ENCODE data around the gene SARS1. TPM values are rescaled to one million over a fixed set of nuclear protein-coding genes. Genes with fewer than 3 reads are reported as not detected.

The SARS1 gene
- total and polyA plus RNA-seq, 2 of the 13 experiments (the other 11 are each of a cell fraction or from before 2014, with no cell fraction given) = 103 to 134 TPM

GRCh38 chr1:109274533-109275476, 61.1 kb downstream of the SARS1 start (continued):
- peak; percentile 67; the same call in 1 of the 2 replicates for TF ChIP-seq SP5 (CRISPR knock-in tag; IDR thresholded peaks at IDR 0.05; ENCODE audit: borderline replicate concordance, low read depth)
- peak; percentile 73 for TF ChIP-seq TEAD3 (CRISPR knock-in tag; optimal IDR thresholded peaks at IDR 0.05; ENCODE audit: borderline replicate concordance)
- 0 out of 2 replicates have a peak, but pooled peaks have one; percentile 14 for TF ChIP-seq MTERF4 (CRISPR knock-in tag; IDR thresholded peaks at IDR 0.05)
- 0 out of 2 replicates have a peak, but pooled peaks have one; percentile 39 for TF ChIP-seq KLF9 (CRISPR knock-in tag; IDR thresholded peaks at IDR 0.05; ENCODE audit: low read depth)
- TF ChIP-seq MXD4 (CRISPR knock-in tag; IDR thresholded peaks at IDR 0.05) = no peak
- peak; percentile 79 for TF ChIP-seq ZEB1 (IDR thresholded peaks at IDR 0.05; ENCODE audit: insufficient replicate concordance, low read depth)
- TF ChIP-seq NFAT5 (CRISPR knock-in tag; IDR thresholded peaks at IDR 0.05) = no peak
- TF ChIP-seq AGO2 (optimal IDR thresholded peaks at IDR 0.05; ENCODE audit: low read depth, low read length) = peak; percentile 78
- TF ChIP-seq NCOA5 (CRISPR knock-in tag; IDR thresholded peaks at IDR 0.05) = no peak
- no peak for TF ChIP-seq ZNF230 (CRISPR knock-in tag; IDR thresholded peaks at IDR 0.05)
- peak; percentile 55; the same call in 1 of the 2 replicates for TF ChIP-seq ARNTL (CRISPR knock-in tag; IDR thresholded peaks at IDR 0.05)
- TF ChIP-seq KAT7 (CRISPR knock-in tag; IDR thresholded peaks at IDR 0.05; ENCODE audit: borderline replicate concordance) = no peak
- no peak for TF ChIP-seq FIP1L1 (IDR thresholded peaks at IDR 0.05; ENCODE audit: borderline replicate concordance, insufficient read depth, low read depth, low read length)
- TF ChIP-seq FOXA1 (IDR thresholded peaks at IDR 0.05) = no peak
- peak; percentile 98 for TF ChIP-seq FOXA1 (CRISPR knock-in tag; IDR thresholded peaks at IDR 0.05)
- TF ChIP-seq PHF20 (CRISPR knock-in tag; IDR thresholded peaks at IDR 0.05) = no peak
- peak; percentile 82 for TF ChIP-seq HDAC2 (CRISPR knock-in tag; IDR thresholded peaks at IDR 0.05)
- peak; percentile 73; the same call in 1 of the 2 replicates for TF ChIP-seq NFKB2 (CRISPR knock-in tag; IDR thresholded peaks at IDR 0.05; ENCODE audit: borderline replicate concordance)
- TF ChIP-seq ZNF800 (CRISPR knock-in tag; IDR thresholded peaks at IDR 0.05) = no peak
- no peak for TF ChIP-seq ISX (CRISPR knock-in tag; conservative IDR thresholded peaks at IDR 0.05)
- no peak for TF ChIP-seq ZNF367 (CRISPR knock-in tag; IDR thresholded peaks at IDR 0.05; ENCODE audit: borderline replicate concordance)
- no peak for TF ChIP-seq DNMT3B (CRISPR knock-in tag; conservative IDR thresholded peaks at IDR 0.05)

Data from HepG2 (cell line).